Endothelial cell (in vitro differentiated cells): ENCODE data around the gene CARMIL1. TPM values are rescaled to one million over a fixed set of nuclear protein-coding genes. Genes with fewer than 3 reads are reported as not detected.

Experiments used
- DNase-seq: peaks from one replicate; pipeline ENCODE4 v3.0.0; 2021; ENCODE audit warnings: low spot score
- H3K27ac Mint-ChIP-seq: one replicate; pipeline ENCODE4 v1.8.0; 2021; ENCODE audit warnings: mixed read lengths, inconsistent platforms; ENCODE audit not compliant: unreplicated experiment
- H3K27me3 Mint-ChIP-seq: one replicate; pipeline ENCODE4 v1.8.0; 2021; ENCODE audit warnings: mild to moderate bottlenecking, moderate library complexity, mixed read lengths, inconsistent platforms; ENCODE audit not compliant: unreplicated experiment
- H3K36me3 Mint-ChIP-seq: one replicate; pipeline ENCODE4 v1.8.0; 2021; ENCODE audit warnings: mild to moderate bottlenecking, low read depth, mixed read lengths, inconsistent platforms; ENCODE audit not compliant: unreplicated experiment
- H3K4me1 Mint-ChIP-seq: one replicate; pipeline ENCODE4 v1.8.0; 2021; ENCODE audit warnings: mild to moderate bottlenecking, mixed read lengths, inconsistent platforms; ENCODE audit not compliant: unreplicated experiment
- H3K4me3 Mint-ChIP-seq: one replicate; pipeline ENCODE4 v1.8.0; 2021; ENCODE audit warnings: mild to moderate bottlenecking, mixed read lengths, inconsistent platforms; ENCODE audit not compliant: unreplicated experiment
- H3K9me3 Mint-ChIP-seq: one replicate; pipeline ENCODE4 v1.8.0; 2021; ENCODE audit warnings: mixed read lengths, inconsistent platforms; ENCODE audit not compliant: unreplicated experiment
- CTCF ChIP-seq: fragments of 200-600 bp; sonication (generic); IDR thresholded peaks from one replicate; pipeline ENCODE4 v1.5.0; 2021; ENCODE audit warnings: antibody characterized with exemption; ENCODE audit not compliant: unreplicated experiment
- total RNA-seq: library from RNA; stranded (reverse); fragmentation: NEBNext Ultra II Directional; extraction: Animal tissue kit (Norgen Biotek cat#: 25700); gene quantifications from one replicate; pipeline ENCODE4 v1.2.1, GENCODE V29; 2021; ENCODE audit not compliant: unreplicated experiment

The CARMIL1 gene
- total RNA-seq, 1 donor from 2014 or later: 32.5 TPM

DNA sequence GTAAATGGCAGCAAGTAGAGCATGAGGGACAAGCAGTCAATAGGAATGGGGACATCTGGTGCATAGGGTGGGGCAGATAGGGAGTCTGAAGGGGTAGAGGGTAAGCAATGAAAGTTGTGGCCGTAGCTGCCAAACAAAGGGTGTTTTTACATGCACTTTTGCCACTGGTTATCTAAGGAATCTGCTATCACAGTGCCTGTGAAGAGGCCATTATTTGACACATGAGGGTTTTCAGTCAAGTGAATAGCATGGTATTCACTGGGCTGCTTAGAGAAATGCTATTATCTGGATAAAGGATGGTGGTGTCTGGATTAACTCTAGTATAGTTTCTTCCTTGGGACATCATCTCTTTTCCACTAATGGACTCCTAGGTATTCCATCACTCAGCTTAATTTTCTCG is 118.2 kb downstream of the CARMIL1 start:
- Mint-ChIP-seq H3K27me3 (no peaks in the 10 kb centered on the region), H3K4me1 (peaks cover 26% of the 10 kb centered on the region), H3K9me3 (no peaks in the 10 kb centered on the region), H3K4me3 (no peak overlapping the region), H3K27ac (no peak overlapping the region), H3K36me3 (no peaks in the 10 kb centered on the region)
- no peak for TF ChIP-seq CTCF
- no peak for DNase-seq

- Mint-ChIP-seq H3K36me3 (no peaks in the 10 kb centered on the region), H3K4me1 (peaks cover 30% of the 10 kb centered on the region), H3K27ac (peak overlapping the region; percentile 2), H3K27me3 (peaks cover 1% of the 10 kb centered on the region), H3K4me3 (no peak overlapping the region), H3K9me3 (no peaks in the 10 kb centered on the region)
- no peak for TF ChIP-seq CTCF
- DNase-seq: no peak
Measured at GRCh38 chr6:25399885-25400284, 120.7 kb downstream of the CARMIL1 start.

DNA sequence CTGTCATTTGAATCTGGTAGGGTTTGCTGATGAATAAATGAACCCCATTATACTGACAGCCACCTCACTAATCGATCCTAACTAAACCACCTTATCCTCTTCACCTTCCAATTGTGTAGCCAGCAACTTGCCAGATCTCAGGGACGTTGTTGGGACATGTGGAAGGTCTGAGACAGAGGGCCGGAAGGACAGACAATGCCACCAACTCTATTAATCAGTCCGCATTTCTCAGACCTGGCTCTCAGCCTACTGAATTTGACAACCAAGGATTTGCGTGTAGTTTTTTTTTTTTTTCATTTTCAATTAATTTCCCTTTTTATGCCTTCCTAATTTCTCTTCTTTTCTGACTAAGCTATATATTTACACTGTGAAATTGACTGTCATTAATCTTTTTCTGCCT is 122.5 kb downstream of the CARMIL1 start:
- H3K4me3 Mint-ChIP-seq: no peak overlapping the region
- DNase-seq: no peak
- peaks cover 2% of the 10 kb centered on the region for H3K27me3 Mint-ChIP-seq
- no peak for TF ChIP-seq CTCF
- no peaks in the 10 kb centered on the region for H3K36me3 Mint-ChIP-seq
- H3K9me3 Mint-ChIP-seq: no peaks in the 10 kb centered on the region
- H3K4me1 Mint-ChIP-seq: peaks cover 25% of the 10 kb centered on the region
- no peak overlapping the region for H3K27ac Mint-ChIP-seq

DNA sequence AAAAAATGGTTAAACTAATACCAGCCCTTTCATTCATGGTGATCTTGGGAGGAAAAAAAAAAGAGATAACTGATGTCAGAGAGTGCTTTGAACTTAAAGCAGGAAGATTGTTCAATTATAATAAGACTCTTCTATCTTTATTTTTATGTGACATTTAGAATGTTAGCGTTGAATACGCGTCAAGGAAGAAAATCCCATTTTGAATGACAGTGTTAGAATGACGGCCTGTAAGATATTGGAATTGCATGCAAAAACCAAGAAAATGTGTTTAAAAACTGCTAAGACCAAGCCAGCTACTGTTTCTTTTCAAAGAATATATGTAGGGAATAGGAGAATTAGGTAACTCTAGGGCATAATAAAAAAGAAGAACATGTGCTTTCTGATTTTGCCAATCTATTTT is 123.0 kb downstream of the CARMIL1 start:
- DNase-seq: no peak
- TF ChIP-seq CTCF: no peak
- H3K4me3 Mint-ChIP-seq: no peak overlapping the region

GRCh38 chr6:25403150-25403549 is 124.0 kb downstream of the CARMIL1 start:
- no peaks in the 10 kb centered on the region for H3K36me3 Mint-ChIP-seq
- no peak for DNase-seq
- no peaks in the 10 kb centered on the region for H3K9me3 Mint-ChIP-seq
- no peak overlapping the region for H3K27ac Mint-ChIP-seq
- H3K4me1 Mint-ChIP-seq: peaks cover 25% of the 10 kb centered on the region
- H3K27me3 Mint-ChIP-seq: peaks cover 2% of the 10 kb centered on the region
- no peak for TF ChIP-seq CTCF
- no peak overlapping the region for H3K4me3 Mint-ChIP-seq

More for the DNA sequence above, 123.0 kb downstream of the CARMIL1 start:
- no peaks in the 10 kb centered on the region for H3K36me3 Mint-ChIP-seq
- peaks cover 2% of the 10 kb centered on the region for H3K27me3 Mint-ChIP-seq
- no peaks in the 10 kb centered on the region for H3K9me3 Mint-ChIP-seq
- no peak overlapping the region for H3K27ac Mint-ChIP-seq
- peaks cover 25% of the 10 kb centered on the region for H3K4me1 Mint-ChIP-seq
